Measurements from ENCODE around the gene ENOX2.
A peak's percentile ranks its signal among the peaks of the same experiment; 100 is the strongest.
"Not testable (repeated sequence)": the region's sequence is repeated elsewhere in the genome, so short reads cannot be mapped to it uniquely, and the experiment has no call there.

ENOX2 gene

DNA sequence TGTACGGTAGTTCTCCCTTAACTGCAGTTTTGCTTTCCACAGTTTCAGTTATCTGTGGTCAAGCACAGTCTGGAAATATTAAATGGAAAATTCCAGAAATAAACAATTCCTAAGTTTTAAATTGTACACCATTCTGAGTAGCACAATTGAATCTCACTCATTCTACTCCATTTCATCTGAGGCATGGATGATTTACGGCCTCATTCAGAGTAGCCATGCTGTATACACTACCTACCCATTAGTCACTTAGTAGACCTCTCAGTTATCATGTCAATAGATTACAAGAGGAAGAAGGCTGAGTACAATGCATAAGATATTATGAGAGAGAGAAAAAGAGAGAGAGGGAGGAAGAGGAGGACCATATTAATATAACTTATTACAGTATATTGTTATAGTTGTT lies 77.5 kb downstream of the ENOX2 start:
- DNase-seq, result no peak

DNA sequence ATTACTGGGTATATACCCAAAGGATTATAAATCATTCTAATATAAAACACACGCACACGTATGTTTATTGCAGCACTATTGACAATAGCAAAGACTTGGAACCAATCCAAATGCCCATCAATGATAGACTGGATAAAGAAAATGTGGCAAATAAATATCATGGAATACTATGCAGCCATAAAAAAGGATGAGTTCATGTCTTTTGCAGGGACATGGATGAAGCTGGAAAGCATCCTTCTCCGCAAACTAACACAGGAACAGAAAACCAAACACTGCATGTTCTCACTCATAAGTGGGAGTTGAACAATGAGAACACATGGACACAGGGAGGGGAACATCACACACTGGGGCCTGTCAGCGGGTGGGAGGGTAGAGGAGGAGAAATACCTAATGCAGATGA lies 83.6 kb downstream of the ENOX2 start:
- DNase-seq, result not testable (repeated sequence)

DNA sequence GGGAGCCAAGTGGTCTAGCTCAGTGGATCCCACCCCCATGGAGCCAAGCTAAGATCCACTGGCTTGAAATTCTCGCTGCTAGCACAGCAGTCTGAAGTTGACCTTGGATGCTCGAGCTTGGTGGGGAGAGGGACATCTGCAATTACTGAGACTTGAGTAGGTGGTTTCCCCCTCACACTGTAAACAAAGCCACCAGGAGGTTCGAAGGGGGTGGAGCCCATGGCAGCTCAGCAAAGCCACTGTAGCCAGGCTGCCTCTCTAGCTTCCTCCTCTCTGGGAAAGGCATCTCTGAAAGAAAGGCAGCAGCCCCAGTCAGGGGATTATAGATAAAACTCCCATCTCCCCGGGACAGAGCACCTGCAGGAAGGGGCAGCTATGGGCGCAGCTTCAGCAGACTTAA lies 89.1 kb downstream of the ENOX2 start:
- DNase-seq, result not testable (repeated sequence)

DNA sequence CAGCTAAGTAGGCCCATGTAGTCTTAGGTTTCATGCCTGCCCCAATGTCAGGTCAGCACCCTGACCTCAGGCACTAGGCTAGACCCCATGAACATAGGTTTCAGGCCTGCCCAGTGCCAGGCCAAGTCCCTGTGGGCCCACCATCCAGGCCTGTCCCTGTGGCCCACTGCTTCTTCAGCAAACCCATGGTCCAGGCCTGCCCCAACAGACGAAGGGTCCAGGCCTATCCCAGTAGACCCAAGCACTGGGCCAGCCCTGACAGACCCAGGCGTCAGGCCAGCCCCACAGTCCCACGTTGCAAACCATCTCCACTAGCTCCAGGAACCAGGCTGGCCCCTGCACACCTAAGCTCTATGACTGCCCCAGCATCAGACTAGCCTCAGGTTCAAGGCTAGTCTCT lies 92.4 kb downstream of the ENOX2 start:
- no peak for DNase-seq

DNA sequence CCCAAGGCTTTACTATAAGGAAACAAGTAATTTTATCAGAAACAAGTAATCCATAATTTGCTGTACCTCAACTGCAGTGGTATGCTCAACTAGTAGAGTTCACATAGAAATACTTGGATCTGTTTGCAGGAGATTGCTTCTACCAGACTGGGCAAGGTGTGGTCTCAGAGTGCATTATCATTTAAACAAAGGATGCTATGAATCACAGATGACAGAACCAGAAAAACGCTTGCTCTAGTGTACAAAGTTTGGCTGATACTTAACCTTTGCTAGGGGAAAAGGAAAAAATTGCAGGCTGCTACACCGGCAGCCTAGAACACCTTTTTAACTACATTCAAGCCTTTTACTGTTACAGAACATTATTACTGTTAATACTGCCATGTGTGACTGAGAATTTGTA lies 97.1 kb downstream of the ENOX2 start:
- no peak for DNase-seq

DNA sequence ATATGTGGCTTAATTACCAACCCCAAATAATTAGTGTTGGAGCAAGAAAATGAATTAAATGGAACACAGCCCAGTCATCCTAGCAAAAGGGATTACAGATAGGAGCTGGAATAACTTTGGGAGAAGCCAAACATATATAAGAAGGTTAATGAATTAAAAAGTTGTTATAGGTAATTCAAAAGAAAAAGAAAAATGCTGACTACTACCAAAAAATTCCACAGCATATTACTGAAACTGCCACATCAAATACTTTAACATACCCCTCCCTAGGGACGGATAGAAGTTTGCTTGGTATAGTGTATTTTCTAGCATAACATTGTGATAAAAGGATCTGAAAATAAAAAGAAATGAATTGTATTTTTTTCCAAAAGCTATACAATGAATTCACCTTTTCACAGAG lies 99.5 kb downstream of the ENOX2 start:
- no peak for DNase-seq

DNA sequence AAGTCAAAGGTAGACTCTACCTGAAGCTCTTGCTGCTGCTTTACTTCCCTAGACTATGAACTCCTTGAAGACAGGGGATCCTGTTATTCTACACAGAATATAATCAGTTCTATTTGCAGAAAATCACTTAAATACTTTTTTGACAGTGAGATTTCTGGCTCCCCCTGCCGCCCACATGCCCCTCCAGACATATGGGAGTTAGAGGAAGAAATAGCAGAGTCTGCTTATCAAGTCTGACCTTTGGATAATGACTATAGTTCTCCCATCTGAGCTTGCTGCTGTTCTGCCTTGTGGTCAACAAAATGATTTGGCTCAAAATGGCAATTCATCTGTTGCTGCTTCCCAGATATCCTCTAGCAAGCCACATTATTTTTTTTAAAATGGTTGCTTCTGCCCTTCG lies 101.1 kb downstream of the ENOX2 start:
- no peak for DNase-seq

DNA sequence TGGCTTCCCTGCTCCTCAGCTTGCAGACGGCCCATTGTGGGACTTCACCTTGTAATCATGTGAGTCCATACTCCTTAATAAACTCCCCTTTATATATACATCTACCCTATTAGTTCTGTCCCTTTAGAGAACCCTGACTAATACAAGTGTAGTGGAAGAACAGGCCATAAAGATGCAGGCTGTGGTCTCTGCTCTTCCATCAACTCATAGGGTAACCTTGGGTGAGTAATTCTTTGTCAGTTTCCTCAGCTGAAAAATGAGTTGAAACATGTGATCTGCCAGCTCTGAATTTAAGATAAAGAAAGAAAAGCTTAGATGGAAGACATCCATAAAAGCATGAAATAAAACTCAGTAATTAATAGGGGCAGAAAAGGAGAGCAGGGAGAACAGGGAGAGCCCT lies 103.6 kb downstream of the ENOX2 start:
- DNase-seq, result peak; percentile 39

DNA sequence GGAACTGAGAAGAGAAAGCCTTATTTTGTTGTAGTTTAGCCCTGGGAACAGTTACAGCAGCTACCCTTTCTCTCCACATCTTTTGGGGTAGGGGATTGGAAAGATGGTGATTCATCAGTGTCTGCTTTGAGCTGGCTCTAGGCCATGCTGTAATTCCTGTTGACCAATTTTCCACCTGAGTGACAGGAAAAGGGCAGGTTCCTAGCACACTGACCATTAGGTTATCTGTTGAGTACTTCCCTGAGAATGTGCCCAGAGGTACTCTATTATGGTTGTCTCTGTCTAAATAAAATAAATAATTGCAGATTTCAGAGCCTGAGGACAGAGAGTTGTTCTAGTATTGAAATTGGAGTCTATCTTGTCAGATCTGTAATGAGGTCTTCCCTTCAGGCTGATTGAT lies 109.0 kb downstream of the ENOX2 start:
- no peak for DNase-seq

DNA sequence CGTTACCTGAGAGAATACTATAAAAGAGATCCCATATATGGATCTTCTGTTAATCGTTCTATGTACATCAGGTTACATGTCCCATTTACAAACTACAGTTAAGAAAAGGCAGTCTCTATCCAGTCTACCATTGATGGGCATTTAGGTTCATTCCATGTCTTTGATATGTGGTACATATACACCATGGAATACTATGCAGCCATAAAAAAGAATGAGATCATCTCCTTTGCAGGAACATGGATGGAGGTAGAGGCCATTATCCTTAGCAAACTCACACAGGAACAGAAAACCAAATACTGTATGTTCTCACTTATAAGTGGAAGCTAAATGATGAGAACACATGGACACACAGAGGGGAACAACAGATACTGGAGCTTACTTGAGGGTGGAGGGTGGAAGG lies 111.1 kb downstream of the ENOX2 start:
- DNase-seq, result not testable (repeated sequence)

DNA sequence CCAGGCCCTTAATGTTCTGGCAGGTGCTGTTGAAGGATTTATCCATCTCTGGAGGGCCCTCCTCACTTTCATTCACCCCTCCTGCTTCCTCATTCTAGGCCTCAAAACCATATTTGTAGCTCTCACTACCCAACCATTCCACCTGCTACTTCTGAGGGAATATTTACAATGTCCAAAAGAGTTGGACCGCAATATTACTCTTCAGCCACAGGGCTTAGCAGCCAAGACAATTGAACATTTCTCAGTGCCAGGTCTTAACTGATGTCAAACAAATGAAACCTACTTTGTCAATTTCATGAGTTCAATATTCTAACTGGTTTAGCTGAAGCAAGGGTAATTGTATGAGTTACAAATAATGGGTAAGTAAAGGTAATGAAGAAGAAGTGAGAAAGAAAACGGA lies 113.2 kb downstream of the ENOX2 start:
- no peak for DNase-seq

DNA sequence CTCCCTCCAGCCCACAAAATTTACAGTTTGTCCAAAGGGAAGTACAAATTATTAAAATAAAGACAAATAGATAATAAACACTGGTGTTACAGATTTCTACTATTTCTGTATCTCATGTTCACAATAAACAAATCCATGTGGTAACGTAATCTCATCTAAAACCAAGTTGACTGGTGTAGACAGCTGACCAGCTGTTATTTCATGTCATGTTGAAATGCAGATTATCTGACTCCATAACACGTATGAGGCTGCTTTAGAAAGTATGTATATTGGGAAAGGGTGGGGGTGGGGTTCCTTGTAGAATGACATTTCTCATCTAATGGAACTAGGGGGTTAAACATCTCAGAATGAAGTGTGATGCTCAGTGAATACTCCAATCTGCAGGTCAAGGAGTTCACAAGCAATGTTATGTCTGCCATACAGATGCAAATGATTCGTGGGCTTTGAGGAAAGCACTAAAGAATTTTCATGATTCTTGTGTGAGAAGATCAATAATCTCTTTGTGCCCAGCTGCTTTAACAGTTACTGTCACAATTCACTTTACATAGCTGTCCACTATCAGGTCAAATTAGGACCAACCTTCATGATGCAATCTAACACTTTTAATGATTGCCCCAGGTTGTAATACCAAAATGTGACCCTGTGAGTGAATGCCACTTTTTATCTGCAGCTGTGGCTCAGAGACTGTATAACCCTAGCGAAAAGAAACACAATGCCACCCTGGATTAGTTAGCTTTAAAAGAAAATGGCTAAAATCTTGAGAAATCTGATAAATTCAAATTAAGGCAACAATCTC lies 114.0 kb downstream of the ENOX2 start:
- no peak for DNase-seq

DNA sequence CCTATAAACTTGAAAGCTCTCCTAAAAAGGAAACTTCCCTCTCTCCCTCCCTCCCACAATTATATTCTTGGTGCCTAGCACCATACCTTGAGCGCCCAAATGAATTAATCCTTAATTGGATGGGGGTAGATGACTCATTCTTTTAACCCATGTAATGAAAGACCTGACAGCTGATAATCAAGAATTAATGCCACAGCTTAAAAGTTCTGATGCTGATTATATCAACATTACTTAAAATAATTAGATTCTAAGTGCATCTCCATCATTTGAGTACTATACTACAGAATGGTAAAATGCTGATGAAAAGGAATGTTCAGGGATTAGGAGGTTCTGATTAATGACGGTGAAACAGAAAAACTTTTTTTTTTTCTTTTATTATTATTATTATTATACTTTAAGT lies 117.0 kb downstream of the ENOX2 start:
- no peak for DNase-seq

DNA sequence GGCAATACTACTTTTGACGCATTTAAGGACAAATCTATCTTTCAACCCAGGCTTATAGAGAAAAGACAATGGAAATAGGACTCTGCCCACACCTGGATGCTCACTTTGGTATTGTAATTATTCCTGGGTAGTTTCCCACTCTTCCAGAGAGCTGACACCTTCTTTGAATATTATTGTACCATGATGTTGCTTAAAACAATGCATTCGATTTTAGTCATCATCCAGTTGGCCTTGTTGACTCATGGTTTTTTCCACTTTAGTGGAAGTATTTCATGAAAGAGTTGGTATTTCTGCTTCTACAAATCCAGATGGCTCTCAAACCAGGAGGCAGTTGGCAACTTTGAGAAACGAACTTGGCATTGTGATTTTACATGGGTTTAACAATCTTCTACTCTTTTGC lies 124.2 kb downstream of the ENOX2 start:
- no peak for DNase-seq

DNA sequence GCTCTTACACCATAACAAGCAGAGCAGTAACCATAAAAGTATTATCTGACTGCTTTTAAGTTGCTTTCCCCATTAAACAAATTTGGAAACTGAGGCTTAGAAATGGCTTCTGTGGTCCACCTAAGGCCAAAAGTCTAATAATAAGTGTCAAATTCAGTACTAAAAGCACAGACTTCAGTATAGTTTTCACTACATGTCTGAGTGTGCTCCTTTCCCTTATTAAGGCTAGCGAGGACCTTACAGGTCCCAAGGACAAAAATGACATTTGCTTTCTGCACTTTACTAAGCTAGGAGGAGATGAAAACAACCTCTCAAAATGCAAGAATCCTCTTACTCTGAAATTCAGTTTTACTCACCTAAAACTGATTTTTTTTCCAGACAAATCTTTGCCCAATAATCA lies 127.2 kb downstream of the ENOX2 start:
- DNase-seq, result no peak

DNA sequence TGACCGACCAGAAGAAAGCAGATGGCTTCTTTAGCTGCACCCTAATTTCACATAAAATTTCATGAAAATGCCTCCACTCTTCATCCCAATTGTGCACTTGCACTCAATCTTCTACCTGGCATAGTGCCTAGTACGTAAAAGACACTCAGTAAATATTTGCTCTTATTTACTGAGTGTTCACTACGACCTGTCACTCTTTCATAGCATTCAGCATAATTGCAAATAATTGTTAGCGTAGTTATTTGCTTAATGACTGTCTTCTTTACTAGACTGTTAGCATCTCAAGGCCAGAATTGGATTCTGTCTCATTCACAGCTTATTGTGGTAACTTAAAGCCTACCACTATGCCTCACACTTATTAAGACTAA lies 130.2 kb downstream of the ENOX2 start:
- no peak for DNase-seq

DNA sequence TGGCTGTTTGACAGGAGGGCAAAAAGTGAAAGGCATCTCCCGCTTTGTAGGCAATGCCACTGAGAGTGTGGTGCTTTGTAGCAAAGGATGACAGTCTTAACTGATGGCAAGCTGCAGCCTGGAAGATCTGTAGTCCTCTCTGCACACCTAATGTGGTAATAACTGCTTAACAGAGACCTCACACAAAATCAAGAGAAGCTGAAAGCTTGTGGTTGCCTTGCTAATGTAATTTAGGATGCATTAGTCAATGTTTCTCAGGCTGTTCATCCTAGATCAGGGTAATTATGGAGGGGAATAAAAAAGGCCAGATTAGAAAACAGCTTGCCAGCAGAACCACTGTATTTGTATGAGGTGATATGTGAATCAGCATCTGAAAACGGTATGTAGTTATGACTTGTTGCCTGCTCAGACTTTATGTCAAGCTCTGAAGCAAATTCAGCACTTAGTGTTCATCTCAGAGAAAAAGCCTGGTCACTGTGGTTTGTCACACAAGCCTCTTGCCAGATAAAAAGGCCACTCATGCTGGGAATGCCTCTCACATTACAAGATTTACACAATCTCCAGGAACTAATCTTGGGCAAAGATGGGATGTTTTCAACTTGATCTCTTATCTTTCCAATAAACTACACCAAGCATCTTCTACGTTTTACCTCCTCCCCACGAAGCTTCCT lies 130.8 kb downstream of the ENOX2 start:
- peak; percentile 46 for DNase-seq

DNA sequence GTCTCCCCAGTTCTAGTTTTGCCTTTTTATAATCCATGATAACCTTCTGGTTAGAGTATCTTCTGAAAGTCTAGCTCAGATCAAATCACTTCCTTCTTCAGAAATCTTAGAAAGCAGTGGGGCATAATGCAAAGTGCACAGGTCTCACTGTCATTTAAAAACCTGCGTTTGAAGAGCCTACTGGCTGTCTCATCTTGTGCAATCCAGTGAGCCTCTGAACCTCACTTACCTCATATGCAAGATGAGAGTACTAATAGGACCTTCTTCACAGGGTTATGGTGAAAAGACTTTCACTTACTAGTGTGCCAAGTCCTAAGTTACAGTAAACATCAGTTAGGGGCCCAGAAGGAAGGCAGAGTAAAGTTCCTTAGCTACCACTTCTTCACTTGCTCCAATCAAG lies 131.4 kb downstream of the ENOX2 start:
- DNase-seq, result no peak

DNA sequence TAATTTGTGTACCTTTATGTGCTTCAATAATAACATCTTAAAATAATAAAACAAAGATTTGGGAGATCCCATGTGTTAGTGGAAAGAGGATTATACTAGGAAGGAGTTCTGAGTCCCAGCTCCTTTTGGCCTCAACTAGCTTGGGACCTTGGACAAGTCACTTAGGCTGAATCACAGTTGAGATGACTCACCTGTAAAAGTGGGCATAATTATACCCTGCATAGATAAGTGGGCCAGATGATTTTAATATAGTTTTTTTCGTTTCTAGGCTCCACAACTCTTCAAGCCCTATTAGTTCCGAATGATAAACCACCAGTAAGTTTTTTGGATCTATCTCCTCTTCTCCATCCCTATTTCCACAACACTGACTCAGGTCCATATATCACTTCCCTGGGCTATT lies 131.8 kb downstream of the ENOX2 start:
- DNase-seq, result no peak

DNA sequence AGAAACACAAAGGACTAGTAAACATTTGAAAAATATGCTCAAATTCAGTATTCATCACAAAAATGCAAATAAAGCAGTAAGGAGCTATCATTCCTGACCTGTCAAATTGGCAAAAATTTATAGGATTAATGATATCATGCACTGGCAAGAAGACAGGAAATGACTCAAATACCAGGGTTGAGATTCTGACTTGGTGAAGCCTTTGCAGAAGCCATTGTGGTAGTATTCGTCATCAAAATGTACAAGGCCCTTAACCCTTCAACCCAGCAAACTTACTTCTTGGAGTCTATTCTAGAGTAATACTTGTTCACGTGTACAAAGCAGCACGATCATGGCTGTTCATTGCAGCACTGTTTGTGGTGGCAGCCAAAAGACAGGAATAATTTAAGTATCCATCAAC lies 132.4 kb downstream of the ENOX2 start:
- peak; percentile 85 for DNase-seq

DNA sequence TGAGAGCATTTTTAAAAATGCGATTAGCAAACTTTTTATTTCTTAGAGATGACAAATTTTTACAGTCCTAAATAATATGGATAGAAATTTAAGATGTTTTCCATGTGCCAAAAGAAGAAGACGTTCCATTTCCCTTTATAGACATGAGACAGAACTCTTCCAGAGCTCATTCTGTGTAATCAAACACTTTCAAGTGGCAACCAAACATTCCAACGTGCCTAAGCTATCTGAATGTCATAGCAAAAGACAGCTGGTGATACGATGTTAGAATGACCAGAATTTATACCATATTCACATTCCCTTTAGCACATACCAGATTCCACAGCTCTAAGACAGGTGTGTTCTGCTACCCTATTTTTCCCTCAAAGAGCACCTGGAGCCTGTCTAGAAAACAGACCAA lies 133.2 kb downstream of the ENOX2 start:
- no peak for DNase-seq

DNA sequence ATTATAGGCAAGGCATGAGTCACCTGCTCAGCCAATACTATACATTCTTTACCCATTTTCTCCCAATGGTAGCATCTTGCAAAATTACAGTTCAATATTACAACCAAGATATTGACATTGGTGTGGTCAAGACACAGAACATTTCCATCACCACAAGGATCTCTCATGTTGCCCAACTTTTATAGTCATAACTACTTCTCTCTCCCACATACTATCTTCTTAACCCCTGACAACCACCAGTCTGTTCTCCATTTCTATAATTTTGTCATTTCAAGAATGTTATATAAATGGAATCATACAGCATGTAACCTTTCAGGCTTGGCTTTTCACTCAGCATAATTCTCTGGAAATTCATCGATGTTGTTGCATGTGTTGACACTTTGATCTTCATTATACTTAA lies 144.9 kb downstream of the ENOX2 start:
- no peak for DNase-seq

DNA sequence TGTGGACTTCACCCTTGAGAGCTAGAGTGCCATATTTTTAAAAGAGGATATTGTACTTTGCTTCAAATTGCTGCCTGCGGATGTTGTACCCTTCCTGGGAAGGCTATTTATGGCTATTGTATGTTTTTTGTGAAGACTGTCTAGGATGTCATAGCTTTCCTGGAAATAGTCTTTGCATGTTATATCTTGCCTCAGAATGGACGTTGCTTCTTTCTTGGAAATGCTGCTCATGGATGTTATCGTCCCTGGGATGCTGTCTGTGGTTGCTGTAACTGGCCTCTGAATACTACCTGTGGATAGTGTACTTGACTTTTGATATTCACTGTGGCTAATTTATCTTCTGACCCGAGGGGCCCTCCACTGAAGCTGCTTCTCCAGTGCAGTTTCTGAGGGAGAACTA lies 146.8 kb downstream of the ENOX2 start:
- DNase-seq, result no peak

DNA sequence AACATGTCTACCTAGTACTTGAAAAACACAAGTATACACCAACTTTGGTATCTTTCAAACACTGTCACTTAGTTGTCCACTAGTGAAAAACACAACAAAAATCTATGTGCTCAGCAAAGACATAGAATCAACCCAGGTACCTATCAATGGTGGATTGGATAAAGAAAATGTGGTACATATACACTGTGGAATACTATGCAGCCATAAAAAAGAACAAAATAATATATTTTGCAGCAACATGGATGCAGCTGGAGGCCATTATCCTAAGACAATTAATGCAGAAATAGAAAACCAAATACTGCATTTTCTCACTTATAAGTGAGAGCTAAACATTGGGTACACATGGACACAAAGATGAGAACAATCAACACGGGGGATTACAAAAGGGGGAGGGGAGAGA lies 148.7 kb downstream of the ENOX2 start:
- no peak for DNase-seq

Data from fibroblast of upper back skin (primary cell).